GM21723 (cell line): ENCODE data around the gene IL21R.

ENCODE experiments used
- ATAC-seq: cut with Tn5 transposase; IDR thresholded peaks from one replicate; pipeline ENCODE4 v1.9.1; 2021; ENCODE audit warnings: mild to moderate bottlenecking, moderate library complexity; ENCODE audit not compliant: unreplicated experiment

Gene IL21R

GRCh38 chr16:27401768-27402568, at the start of gene IL21R:
TSS of gene IL21R (plus strand) at chr16:27402174. CDS start at chr16:27430072, 27,898 bp downstream.
- ATAC-seq = peak; percentile 59

- ATAC-seq = no peak
These were observed 48.1 kb upstream of the IL21R start for GRCh38 chr16:27353853-27354252.

GRCh38 chr16:27355610-27356009, 46.4 kb upstream of the IL21R start:
- ATAC-seq = no peak

- no peak for ATAC-seq
These were observed 45.2 kb upstream of the IL21R start for GRCh38 chr16:27356794-27357193.

- no peak for ATAC-seq
These were observed 42.9 kb upstream of the IL21R start for GRCh38 chr16:27359051-27359450.

- no peak for ATAC-seq
These were observed 42.4 kb upstream of the IL21R start for GRCh38 chr16:27359615-27360014.

- no peak for ATAC-seq
These were observed 40.0 kb upstream of the IL21R start for GRCh38 chr16:27361987-27362386.

- no peak for ATAC-seq
These were observed 39.3 kb upstream of the IL21R start for GRCh38 chr16:27362570-27363245.

GRCh38 chr16:27363246-27363632, 38.7 kb upstream of the IL21R start:
- ATAC-seq = no peak

- no peak for ATAC-seq
These were observed 38.2 kb upstream of the IL21R start for GRCh38 chr16:27363797-27364196.

GRCh38 chr16:27364493-27365141, 37.4 kb upstream of the IL21R start:
- no peak for ATAC-seq

- no peak for ATAC-seq
These were observed 36.6 kb upstream of the IL21R start for GRCh38 chr16:27365142-27366089.

- no peak for ATAC-seq
These were observed 35.1 kb upstream of the IL21R start for GRCh38 chr16:27366687-27367460.

- ATAC-seq = peak; percentile 65
These were observed 34.3 kb upstream of the IL21R start for GRCh38 chr16:27367461-27368357.

GRCh38 chr16:27368358-27368722, 33.6 kb upstream of the IL21R start:
- ATAC-seq = no peak

GRCh38 chr16:27369806-27370205, 32.2 kb upstream of the IL21R start:
- no peak for ATAC-seq

GRCh38 chr16:27370318-27370717, 31.7 kb upstream of the IL21R start:
- ATAC-seq = no peak

GRCh38 chr16:27373312-27373711, 28.7 kb upstream of the IL21R start:
- ATAC-seq = no peak

- peak; percentile 34 for ATAC-seq
These were observed 27.7 kb upstream of the IL21R start for GRCh38 chr16:27374221-27374803.
